K562 (cell line): ENCODE measurements around the gene CCDC88A. TPM values are rescaled to one million over a fixed set of nuclear protein-coding genes. Genes with fewer than 3 reads are reported as not detected.

Experiments used
- BRF1 ChIP-seq: IDR thresholded peaks from 3 replicates; pipeline ENCODE4 v1.6.1; 2011; ENCODE audit warnings: borderline replicate concordance, mild to moderate bottlenecking; ENCODE audit not compliant: insufficient read length; ENCODE audit errors: extremely low read depth
- CGGBP1 ChIP-seq: fragments of 250-450 bp; sonication (Bioruptor Pico); IDR thresholded peaks from 2 replicates; pipeline ENCODE4 v1.9.0; 2021; ENCODE audit warnings: mild to moderate bottlenecking
- CHD2 ChIP-seq: IDR thresholded peaks from 2 replicates; pipeline ENCODE4 v1.6.1; 2011; ENCODE audit warnings: low read depth, low read length
- CHD4 ChIP-seq: fragments of 200-600 bp; sonication (generic); IDR thresholded peaks from 3 replicates; pipeline ENCODE4 v1.6.1; 2012; ENCODE audit warnings: low read depth, mild to moderate bottlenecking, mixed read lengths, low read length, inconsistent platforms; ENCODE audit not compliant: insufficient read depth, insufficient replicate concordance, poor library complexity, severe bottlenecking
- EHMT2 ChIP-seq: fragments of 450-650 bp; IDR thresholded peaks from 2 replicates; pipeline ENCODE4 v1.6.1; 2018; ENCODE audit warnings: antibody characterized with exemption
- EP400 ChIP-seq: fragments of 450-650 bp; IDR thresholded peaks from 2 replicates; pipeline ENCODE4 v1.6.1; 2017; ENCODE audit warnings: antibody characterized with exemption, mild to moderate bottlenecking, moderate library complexity
- PTTG1 ChIP-seq: fragments of 450-650 bp; IDR thresholded peaks from 2 replicates; pipeline ENCODE4 v1.6.1; 2016; ENCODE audit warnings: low read depth, mild to moderate bottlenecking, missing genetic modification characterization, missing compliant biosample characterization
- SAFB ChIP-seq: fragments of 200-400 bp; formaldehyde crosslinking; IDR thresholded peaks from 2 replicates; pipeline ENCODE4 v1.6.1; 2017; ENCODE audit warnings: low read depth, low read length, borderline replicate concordance
- SMARCC2 ChIP-seq: fragments of 450-650 bp; IDR thresholded peaks from 2 replicates; pipeline ENCODE4 v1.6.1; 2017; ENCODE audit warnings: antibody characterized with exemption, moderate library complexity, mild to moderate bottlenecking, low read depth
- SMC3 ChIP-seq: conservative IDR thresholded peaks from 2 replicates; pipeline ENCODE4 v1.6.1; 2011; ENCODE audit warnings: low read depth, low read length, improper control_type of control experiment; ENCODE audit not compliant: insufficient read depth
- SUPT5H ChIP-seq: fragments of 450-650 bp; IDR thresholded peaks from 2 replicates; pipeline ENCODE4 v1.6.1; 2016
- TFE3 ChIP-seq: fragments of 450-650 bp; formaldehyde crosslinking; IDR thresholded peaks from 2 replicates; pipeline ENCODE4 v1.4.0; 2020; ENCODE audit warnings: mild to moderate bottlenecking, mixed read lengths
- ZNF212 ChIP-seq: fragments of 450-650 bp; formaldehyde crosslinking; IDR thresholded peaks from 2 replicates; pipeline ENCODE4 v1.4.0; 2020; ENCODE audit warnings: mild to moderate bottlenecking
- ZNF444 ChIP-seq: fragments of 250-450 bp; sonication (Bioruptor Pico); IDR thresholded peaks from 2 replicates; pipeline ENCODE4 v1.4.0; 2020; ENCODE audit warnings: mild to moderate bottlenecking, moderate library complexity
- polyA plus RNA-seq, 8 experiments: library from polyadenylated mRNA; depleted of rRNA in 4 of 8; stranded (reverse) in 5 of 8; unstranded in 3 of 8; fragments of >200 nt; fragmentation: Nextera tagmentation in 2 of 8; fragmentation: Illumina TruSeq in 1 of 8; extraction: Ambion mirVana in 2 of 8; extraction: Trizol in 1 of 8; gene quantifications; 2 replicates each; pipeline versions ENCODE4 v1.2.1 to v1.2.3, GENCODE V29; 2011 to 2014; ENCODE audit warnings: inconsistent platforms in 1 of 8, missing spikeins in 1 of 8
- total RNA-seq, 7 experiments: library from RNA; depleted of rRNA in 6 of 7; stranded (reverse); fragments of >200 nt in 6 of 7; fragmentation: Illumina TruSeq in 2 of 7; extraction: Trizol in 2 of 7; gene quantifications; 2 replicates each; pipeline versions ENCODE4 v1.2.1 to v1.2.3, GENCODE V29; 2011 to 2021; ENCODE audit warnings: low replicate concordance in 1 of 7
- TF ChIP-seq, protein P1 (sequence below): fragments of 250-450 bp; sonication (Bioruptor Pico); IDR thresholded peaks from 2 replicates; pipeline ENCODE4 v1.5.1; 2021; ENCODE audit warnings: mild to moderate bottlenecking
- TF ChIP-seq, protein P2 (sequence below), 2 experiments: fragments of 450-650 bp; IDR thresholded peaks; 2 replicates each; pipeline ENCODE4 v1.6.1; 2016; ENCODE audit warnings: mild to moderate bottlenecking in 2 of 2, borderline replicate concordance in 1 of 2, low read depth in 1 of 2, moderate library complexity in 1 of 2

Gene CCDC88A
- total and polyA plus RNA-seq, 9 of the 15 experiments (the other 6 are each of a cell fraction or from before 2014, with no cell fraction given) = 29.3 to 102 (median 55.6) TPM

- TF ChIP-seq CGGBP1 (no peak), EP400 (peak; percentile 88), BRF1 (no peak), EHMT2 (no peak), CHD2 (no peak), SMARCC2 (no peak), TFE3 (CRISPR knock-in tag) (no peak), ZNF444 (CRISPR knock-in tag) (0 out of 2 replicates have a peak, but pooled peaks have one; percentile 20), SAFB (peak; percentile 54; the same call in 1 of the 2 replicates), SMC3 (no peak), CHD4 (no peak), SUPT5H (peak; percentile 89), PTTG1 (tag) (no peak), ZNF212 (CRISPR knock-in tag) (no peak)
- TF ChIP-seq, protein P1, sequence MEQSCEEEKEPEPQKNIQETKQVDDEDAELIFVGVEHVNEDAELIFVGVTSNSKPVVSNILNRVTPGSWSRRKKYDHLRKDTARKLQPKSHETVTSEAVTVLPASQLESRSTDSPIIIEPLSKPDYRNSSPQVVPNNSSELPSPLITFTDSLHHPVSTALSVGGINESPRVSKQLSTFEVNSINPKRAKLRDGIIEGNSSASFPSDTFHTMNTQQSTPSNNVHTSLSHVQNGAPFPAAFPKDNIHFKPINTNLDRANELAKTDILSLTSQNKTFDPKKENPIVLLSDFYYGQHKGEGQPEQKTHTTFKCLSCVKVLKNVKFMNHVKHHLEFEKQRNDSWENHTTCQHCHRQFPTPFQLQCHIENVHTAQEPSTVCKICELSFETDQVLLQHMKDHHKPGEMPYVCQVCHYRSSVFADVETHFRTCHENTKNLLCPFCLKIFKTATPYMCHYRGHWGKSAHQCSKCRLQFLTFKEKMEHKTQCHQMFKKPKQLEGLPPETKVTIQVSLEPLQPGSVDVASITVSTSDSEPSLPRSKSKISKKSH = no peak
- TF ChIP-seq, protein P2, sequence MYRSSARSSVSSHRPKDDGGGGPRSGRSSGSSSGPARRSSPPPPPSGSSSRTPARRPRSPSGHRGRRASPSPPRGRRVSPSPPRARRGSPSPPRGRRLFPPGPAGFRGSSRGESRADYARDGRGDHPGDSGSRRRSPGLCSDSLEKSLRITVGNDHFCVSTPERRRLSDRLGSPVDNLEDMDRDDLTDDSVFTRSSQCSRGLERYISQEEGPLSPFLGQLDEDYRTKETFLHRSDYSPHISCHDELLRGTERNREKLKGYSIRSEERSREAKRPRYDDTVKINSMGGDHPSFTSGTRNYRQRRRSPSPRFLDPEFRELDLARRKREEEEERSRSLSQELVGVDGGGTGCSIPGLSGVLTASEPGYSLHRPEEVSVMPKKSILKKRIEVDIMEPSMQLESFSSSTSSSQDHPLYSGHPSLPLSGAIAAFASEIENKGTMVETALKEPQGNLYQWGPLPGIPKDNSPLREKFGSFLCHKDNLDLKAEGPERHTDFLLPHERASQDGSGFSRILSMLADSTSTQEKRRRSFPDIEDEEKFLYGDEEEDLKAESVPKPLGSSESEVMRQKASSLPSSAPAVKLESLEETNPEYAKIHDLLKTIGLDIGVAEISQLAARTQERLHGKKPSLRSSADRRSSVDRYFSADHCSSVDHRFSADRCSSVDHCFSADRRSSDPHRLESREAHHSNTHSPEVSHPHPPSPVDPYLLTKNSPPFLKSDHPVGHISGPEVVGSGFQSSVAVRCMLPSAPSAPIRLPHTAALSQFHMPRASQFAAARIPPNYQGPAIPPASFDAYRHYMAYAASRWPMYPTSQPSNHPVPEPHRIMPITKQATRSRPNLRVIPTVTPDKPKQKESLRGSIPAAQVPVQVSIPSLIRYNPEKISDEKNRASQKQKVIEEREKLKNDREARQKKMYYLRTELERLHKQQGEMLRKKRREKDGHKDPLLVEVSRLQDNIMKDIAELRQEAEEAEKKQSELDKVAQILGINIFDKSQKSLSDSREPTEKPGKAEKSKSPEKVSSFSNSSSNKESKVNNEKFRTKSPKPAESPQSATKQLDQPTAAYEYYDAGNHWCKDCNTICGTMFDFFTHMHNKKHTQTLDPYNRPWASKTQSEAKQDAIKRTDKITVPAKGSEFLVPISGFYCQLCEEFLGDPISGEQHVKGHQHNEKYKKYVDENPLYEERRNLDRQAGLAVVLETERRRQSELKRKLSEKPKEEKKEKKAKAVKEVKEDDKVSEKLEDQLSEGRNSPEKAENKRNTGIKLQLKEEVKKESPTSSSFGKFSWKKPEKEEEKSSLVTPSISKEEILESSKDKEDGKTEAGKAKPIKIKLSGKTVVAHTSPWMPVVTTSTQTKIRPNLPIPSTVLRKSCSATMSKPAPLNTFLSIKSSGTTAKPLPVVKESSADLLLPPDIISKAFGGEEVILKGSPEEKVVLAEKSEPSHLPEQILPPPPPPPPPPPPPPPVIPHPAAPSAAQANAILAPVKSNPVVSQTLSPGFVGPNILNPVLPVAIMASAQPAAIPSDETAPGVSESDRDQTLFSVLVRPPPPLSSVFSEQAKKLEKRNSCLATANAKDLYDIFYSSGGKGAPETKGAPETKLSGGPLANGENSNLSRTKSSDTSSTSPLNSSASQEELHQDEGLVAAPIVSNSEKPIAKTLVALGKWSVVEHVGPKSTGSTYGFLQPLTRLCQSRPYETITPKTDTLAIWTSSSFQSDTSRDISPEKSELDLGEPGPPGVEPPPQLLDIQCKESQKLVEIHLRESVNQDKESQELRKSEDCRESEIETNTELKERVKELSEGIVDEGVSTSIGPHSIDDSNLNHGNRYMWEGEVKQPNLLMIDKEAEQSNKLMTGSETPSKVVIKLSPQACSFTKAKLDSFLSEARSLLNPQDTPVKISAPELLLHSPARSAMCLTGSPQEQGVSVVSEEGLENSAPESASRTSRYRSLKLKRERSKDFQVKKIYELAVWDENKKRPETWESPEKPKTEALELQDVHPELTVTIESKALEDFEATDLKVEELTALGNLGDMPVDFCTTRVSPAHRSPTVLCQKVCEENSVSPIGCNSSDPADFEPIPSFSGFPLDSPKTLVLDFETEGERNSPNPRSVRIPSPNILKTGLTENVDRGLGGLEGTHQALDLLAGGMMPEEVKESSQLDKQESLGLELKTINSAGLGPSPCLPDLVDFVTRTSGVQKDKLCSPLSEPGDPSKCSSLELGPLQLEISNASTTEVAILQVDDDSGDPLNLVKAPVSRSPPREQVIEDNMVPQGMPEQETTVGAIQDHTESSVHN (IDR thresholded peaks at IDR 0.05; ENCODE audit: borderline replicate concordance in 1 of 2, low read depth in 1 of 2) = no peak
These were observed 137.3 kb downstream of the CCDC88A start (continued) for GRCh38 chr2:55282110-55282917.
